Endodermal cell (in vitro differentiated cells): ENCODE results near the gene LDLRAD4. TPM values are rescaled to one million over a fixed set of nuclear protein-coding genes. Genes with fewer than 3 reads are reported as not detected.

Source experiments
- DNase-seq: peaks from one replicate; pipeline ENCODE4 v3.0.0-alpha.2; 2017
- H3K27ac ChIP-seq: 2 replicates; pipeline ENCODE4 v1.5.1; 2013; ENCODE audit warnings: mild to moderate bottlenecking, low read depth, low read length, moderate library complexity
- H3K27me3 ChIP-seq: 2 replicates; pipeline ENCODE4 v1.6.1; 2013; ENCODE audit warnings: mild to moderate bottlenecking, low read length, moderate library complexity; ENCODE audit not compliant: insufficient read depth, control insufficient read depth, poor library complexity, severe bottlenecking
- H3K36me3 ChIP-seq: 2 replicates; pipeline ENCODE4 v1.7.0; 2013; ENCODE audit warnings: mild to moderate bottlenecking, low read length, moderate library complexity; ENCODE audit not compliant: control insufficient read depth, insufficient read depth
- H3K4me1 ChIP-seq: one replicate; pipeline ENCODE4 v1.7.0; 2013; ENCODE audit warnings: low read length; ENCODE audit not compliant: control insufficient read depth, insufficient read depth
- H3K4me3 ChIP-seq: 2 replicates; pipeline ENCODE4 v1.5.1; 2013; ENCODE audit warnings: mild to moderate bottlenecking, low read length, moderate library complexity
- H3K9ac ChIP-seq: 2 replicates; pipeline ENCODE4 v1.6.1; 2013; ENCODE audit warnings: mild to moderate bottlenecking, low read length, moderate library complexity; ENCODE audit not compliant: poor library complexity, severe bottlenecking; ENCODE audit errors: extremely low read depth
- H3K9me3 ChIP-seq: 2 replicates; pipeline ENCODE4 v1.6.1; 2013; ENCODE audit warnings: mild to moderate bottlenecking, low read length, moderate library complexity; ENCODE audit not compliant: control insufficient read depth
- H3K27ac Mint-ChIP-seq: 2 replicates; pipeline ENCODE4 v1.8.0; 2020; ENCODE audit warnings: mixed read lengths
- H3K27me3 Mint-ChIP-seq: 2 replicates; pipeline ENCODE4 v1.8.0; 2021; ENCODE audit warnings: mild to moderate bottlenecking, mixed read lengths; ENCODE audit not compliant: insufficient read depth
- H3K36me3 Mint-ChIP-seq: 2 replicates; pipeline ENCODE4 v1.8.0; 2020; ENCODE audit warnings: low read depth, mixed read lengths
- H3K4me1 Mint-ChIP-seq: 2 replicates; pipeline ENCODE4 v1.8.0; 2020; ENCODE audit warnings: mixed read lengths
- H3K4me3 Mint-ChIP-seq: 2 replicates; pipeline ENCODE4 v1.8.0; 2020; ENCODE audit warnings: mild to moderate bottlenecking, moderate library complexity, mixed read lengths
- H3K9me3 Mint-ChIP-seq: 2 replicates; pipeline ENCODE4 v1.8.0; 2020; ENCODE audit warnings: mild to moderate bottlenecking, mixed read lengths
- CTCF ChIP-seq: fragments of 200-600 bp; sonication (generic); conservative IDR thresholded peaks from 2 replicates; pipeline ENCODE4 v1.5.0; 2021; ENCODE audit warnings: antibody characterized with exemption, mild to moderate bottlenecking
- WGBS, 2 experiments: methylation state at CpG; one replicate each; pipeline versions ENCODE4 v1.1.5 to v1.1.7; 2013; ENCODE audit warnings: missing lambda C conversion rate in 2 of 2, mixed read lengths in 1 of 2; ENCODE audit not compliant: insufficient coverage in 1 of 2, insufficient read length in 1 of 2; 5-methylcytosine and 5-hydroxymethylcytosine counted together
- total RNA-seq, 2 donors: library from RNA; stranded (reverse); fragmentation: NEBNext Ultra II Directional in 1 of 2; extraction: Animal tissue kit (Norgen Biotek cat#: 25700) in 1 of 2; gene quantifications; 2 replicates in 1 of 2; 3 replicates in 1 of 2; pipeline ENCODE4 v1.2.1, GENCODE V29; 2021

LDLRAD4 gene
- total RNA-seq, 2 donors from 2014 or later: 14.9 to 15.1 TPM

GRCh38 chr18:13563390-13563805 lies 344.8 kb downstream of the LDLRAD4 start:
- no peak overlapping the region for H3K4me3 ChIP-seq
- no peaks in the 10 kb centered on the region for H3K27me3 Mint-ChIP-seq
- no peak overlapping the region for H3K27ac ChIP-seq
- H3K4me3 Mint-ChIP-seq: no peak overlapping the region
- H3K4me1 Mint-ChIP-seq: peaks cover 7% of the 10 kb centered on the region
- H3K27me3 ChIP-seq: no peaks in the 10 kb centered on the region
- no peaks in the 10 kb centered on the region for H3K36me3 Mint-ChIP-seq
- no peaks in the 10 kb centered on the region for H3K9me3 ChIP-seq
- no peaks in the 10 kb centered on the region for H3K36me3 ChIP-seq
- TF ChIP-seq CTCF: no peak
- H3K9ac ChIP-seq: no peak overlapping the region
- no peaks in the 10 kb centered on the region for H3K9me3 Mint-ChIP-seq
- H3K4me1 ChIP-seq: no peaks in the 10 kb centered on the region
- WGBS, 2 experiments: 89 to 96% methylated on average over 8 to 9 of the region's 9 CpGs
- no peak overlapping the region for H3K27ac Mint-ChIP-seq
- no peak for DNase-seq

GRCh38 chr18:13564579-13564978 lies 346.0 kb downstream of the LDLRAD4 start:
- no peaks in the 10 kb centered on the region for H3K36me3 Mint-ChIP-seq
- no peak overlapping the region for H3K4me3 Mint-ChIP-seq
- no peak overlapping the region for H3K4me3 ChIP-seq
- H3K27ac Mint-ChIP-seq: no peak overlapping the region
- no peak for DNase-seq
- H3K36me3 ChIP-seq: no peaks in the 10 kb centered on the region
- no peak overlapping the region for H3K27ac ChIP-seq
- 84 to 89% methylated on average over 9 to 13 of the region's 13 CpGs for WGBS, 2 experiments
- no peaks in the 10 kb centered on the region for H3K27me3 ChIP-seq
- H3K9ac ChIP-seq: no peak overlapping the region
- H3K9me3 Mint-ChIP-seq: no peaks in the 10 kb centered on the region
- no peak for TF ChIP-seq CTCF
- H3K4me1 ChIP-seq: no peaks in the 10 kb centered on the region
- H3K4me1 Mint-ChIP-seq: peaks cover 7% of the 10 kb centered on the region
- no peaks in the 10 kb centered on the region for H3K9me3 ChIP-seq
- H3K27me3 Mint-ChIP-seq: no peaks in the 10 kb centered on the region

- 92 to 96% methylated on average over 14 to 17 of the region's 17 CpGs for WGBS, 2 experiments
- Histone ChIP-seq H3K9me3 (no peaks in the 10 kb centered on the region), H3K27ac (no peak overlapping the region), H3K36me3 (no peaks in the 10 kb centered on the region), H3K9ac (no peak overlapping the region), H3K4me3 (no peak overlapping the region), H3K4me1 (peaks cover under 1% of the 10 kb centered on the region), H3K27me3 (no peaks in the 10 kb centered on the region)
- no peak overlapping the region for H3K27ac Mint-ChIP-seq
- no peak for DNase-seq
- H3K27me3 Mint-ChIP-seq: no peaks in the 10 kb centered on the region
- peaks cover 7% of the 10 kb centered on the region for H3K4me1 Mint-ChIP-seq
- no peaks in the 10 kb centered on the region for H3K36me3 Mint-ChIP-seq
- H3K9me3 Mint-ChIP-seq: no peaks in the 10 kb centered on the region
- no peak overlapping the region for H3K4me3 Mint-ChIP-seq
- TF ChIP-seq CTCF: no peak
These were observed 346.7 kb downstream of the LDLRAD4 start for GRCh38 chr18:13565228-13565627.
